HG03460 (cell line): ENCODE data around the gene CPEB4.

Source experiments
- ATAC-seq: cut with Tn5 transposase; IDR thresholded peaks from one replicate; pipeline ENCODE4 v1.9.1; 2021; ENCODE audit not compliant: unreplicated experiment

The CPEB4 gene

GRCh38 chr5:173858670-173859407 lies 29.3 kb upstream of the CPEB4 start:
- no peak for ATAC-seq

GRCh38 chr5:173859408-173860159 lies 28.6 kb upstream of the CPEB4 start:
- no peak for ATAC-seq

DNA sequence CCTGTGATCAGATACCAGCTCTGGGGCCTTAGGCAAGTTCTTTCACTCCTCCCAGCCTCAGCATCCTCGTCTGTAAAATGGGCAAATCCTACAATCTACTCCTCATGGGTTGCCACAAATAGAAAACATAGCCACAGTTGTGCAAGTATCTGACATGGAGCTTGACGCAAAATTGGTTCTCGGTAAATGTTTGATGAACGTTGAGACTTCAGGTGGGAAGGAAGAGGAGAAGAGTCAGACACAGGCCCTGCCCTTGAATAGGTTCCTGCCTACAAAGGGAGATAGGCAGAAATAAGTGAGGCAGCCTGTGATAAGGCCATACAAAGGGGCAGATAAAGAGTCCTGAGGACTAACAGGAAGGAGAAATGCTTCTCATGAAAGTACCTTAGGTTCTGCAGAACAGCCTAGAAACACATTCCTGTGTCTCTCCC lies 26.1 kb upstream of the CPEB4 start:
- ATAC-seq = no peak

GRCh38 chr5:173863359-173863758 lies 24.8 kb upstream of the CPEB4 start:
- no peak for ATAC-seq

GRCh38 chr5:173864126-173865050 lies 23.8 kb upstream of the CPEB4 start:
- no peak for ATAC-seq

DNA sequence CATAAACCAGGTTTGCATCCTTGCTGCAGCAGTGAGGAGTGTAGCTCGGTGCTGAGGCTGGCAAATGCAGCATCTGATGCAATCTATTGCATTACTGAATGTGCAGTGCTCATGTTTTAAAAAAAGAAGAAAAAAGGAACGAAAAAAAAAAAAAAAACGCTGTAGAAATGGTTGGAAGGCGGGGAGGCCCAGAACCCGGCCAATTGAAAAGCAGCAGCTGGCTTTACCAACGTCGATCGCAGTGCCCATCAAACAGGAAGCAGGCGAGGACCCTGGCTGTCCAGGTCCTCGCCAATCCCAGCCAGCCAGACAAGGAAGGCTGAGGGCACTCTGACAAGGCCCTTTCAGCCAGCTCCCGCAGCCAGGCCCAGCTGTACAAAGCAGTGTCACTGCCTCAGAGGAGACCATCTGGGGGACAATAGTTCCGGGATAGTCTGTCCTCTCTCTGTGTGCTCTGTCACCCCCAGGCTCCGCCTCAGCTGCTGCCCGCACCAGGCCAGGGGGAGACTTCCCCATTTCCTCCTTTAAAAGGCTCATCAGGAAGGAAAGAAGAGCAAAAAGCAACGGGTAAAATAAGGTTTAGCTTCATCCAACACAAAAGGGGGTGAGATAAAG lies 21.8 kb upstream of the CPEB4 start:
- no peak for ATAC-seq

DNA sequence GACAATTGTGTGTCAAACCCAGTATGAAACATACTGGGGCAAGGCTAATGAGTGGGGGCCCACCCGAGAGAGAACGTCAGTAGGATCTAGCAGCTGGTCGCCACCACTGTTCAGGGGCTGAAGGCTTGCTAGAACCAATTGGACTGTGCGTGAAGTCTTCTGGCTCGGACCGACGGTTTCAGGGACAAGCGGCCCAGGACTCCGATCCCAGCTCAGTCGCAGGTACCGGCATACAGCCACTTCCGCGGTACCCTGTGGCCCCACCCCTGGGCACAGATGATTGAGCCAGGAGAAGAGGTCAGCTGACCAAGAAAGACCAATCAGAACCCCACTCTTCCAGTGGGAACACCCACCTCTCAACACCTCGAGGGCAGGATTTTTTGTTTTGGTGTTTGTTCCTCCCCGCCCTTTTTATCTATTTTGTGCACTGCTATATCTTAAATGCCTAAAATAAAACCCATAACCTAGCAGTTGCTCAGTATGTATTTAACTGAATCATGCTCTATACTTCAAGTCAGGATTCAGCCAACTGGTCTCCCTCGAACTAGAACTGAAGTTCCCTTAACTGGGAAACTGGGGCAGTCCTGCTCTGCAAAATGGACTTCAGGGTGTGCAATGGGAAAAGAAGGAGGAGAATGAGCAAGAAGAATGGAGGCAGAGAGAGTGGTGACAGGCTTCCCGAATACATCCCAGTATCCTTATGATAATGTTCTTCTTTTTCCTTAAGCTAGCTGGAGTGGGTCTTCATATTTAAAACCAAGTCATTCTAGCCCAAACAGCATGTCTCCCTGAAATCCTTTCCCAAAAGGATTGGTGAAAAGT lies 21.1 kb upstream of the CPEB4 start:
- ATAC-seq = no peak

GRCh38 chr5:173868096-173868880 lies 19.9 kb upstream of the CPEB4 start:
- ATAC-seq = no peak

- no peak for ATAC-seq
Measured at GRCh38 chr5:173869316-173869715, 18.8 kb upstream of the CPEB4 start.

DNA sequence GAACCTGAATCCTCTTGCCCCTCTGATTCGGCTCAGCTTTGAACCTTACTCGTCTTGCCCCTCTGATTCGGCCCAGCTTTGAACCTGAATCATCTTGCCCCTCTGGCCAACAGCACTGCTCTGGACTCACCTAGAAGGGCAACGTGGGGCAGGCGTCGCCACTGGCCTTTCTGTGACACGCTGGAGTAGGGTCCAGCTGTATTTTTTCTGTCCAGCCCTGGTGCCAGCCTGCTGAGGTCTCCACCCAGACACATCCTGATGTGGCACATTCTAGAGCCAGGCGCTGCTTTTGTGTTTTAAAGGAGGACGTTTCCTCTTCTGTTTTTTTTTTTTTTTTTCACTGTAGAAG lies 15.2 kb upstream of the CPEB4 start:
- ATAC-seq = no peak

GRCh38 chr5:173873306-173873922 lies 14.7 kb upstream of the CPEB4 start:
- ATAC-seq = no peak

DNA sequence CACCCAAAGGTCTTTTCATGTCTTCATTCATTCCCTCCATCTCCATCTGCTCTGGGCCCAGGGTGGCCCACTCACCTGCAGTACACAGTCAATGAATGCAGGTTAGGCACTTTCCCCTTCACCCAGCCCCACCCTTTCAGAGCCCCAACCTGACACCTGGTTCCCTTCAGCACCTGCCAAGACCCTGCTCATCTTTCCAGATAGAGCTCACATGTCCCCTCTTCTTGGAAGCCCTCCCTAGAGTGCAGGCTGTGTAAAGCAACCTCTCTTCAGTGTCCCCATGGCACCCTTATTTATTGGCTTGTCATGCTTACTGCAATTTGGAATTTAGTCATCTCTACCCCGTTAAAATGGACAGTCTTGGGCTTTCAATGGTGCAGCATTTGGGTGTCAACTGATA lies 13.0 kb upstream of the CPEB4 start:
- no peak for ATAC-seq

DNA sequence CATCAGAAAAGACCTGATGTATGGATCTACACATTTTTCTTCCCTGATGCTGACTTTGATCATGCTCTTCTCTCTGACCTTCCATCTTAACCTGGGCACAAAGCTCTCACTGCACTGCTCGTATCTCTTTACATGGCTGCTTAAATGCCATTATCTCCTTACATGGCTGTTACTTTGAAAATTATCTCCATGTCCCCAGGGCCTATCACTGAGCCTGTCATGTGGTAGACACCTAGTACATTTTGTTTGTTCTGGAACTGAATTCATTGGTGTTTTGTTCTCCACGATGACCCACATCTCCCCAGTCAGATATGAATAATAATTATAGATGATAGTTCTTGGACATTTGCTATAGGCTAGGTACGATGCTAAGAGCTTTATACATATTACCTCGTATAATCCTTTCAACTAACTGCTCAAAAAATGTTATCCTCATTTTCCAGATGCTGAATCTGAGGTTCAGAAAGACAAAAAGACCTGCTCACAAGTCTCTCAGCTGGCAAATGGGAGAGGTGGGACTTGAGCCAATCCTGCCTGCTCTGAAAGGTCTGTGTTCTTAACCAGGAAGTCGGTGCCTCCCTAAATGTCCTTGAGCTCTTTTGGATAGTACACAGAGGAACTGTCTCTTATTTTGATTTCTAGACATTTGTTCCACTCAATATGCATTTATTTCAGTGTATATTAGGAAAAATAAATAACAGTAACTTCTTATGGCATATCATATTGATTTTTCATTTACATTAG lies 9.8 kb upstream of the CPEB4 start:
- ATAC-seq = no peak

DNA sequence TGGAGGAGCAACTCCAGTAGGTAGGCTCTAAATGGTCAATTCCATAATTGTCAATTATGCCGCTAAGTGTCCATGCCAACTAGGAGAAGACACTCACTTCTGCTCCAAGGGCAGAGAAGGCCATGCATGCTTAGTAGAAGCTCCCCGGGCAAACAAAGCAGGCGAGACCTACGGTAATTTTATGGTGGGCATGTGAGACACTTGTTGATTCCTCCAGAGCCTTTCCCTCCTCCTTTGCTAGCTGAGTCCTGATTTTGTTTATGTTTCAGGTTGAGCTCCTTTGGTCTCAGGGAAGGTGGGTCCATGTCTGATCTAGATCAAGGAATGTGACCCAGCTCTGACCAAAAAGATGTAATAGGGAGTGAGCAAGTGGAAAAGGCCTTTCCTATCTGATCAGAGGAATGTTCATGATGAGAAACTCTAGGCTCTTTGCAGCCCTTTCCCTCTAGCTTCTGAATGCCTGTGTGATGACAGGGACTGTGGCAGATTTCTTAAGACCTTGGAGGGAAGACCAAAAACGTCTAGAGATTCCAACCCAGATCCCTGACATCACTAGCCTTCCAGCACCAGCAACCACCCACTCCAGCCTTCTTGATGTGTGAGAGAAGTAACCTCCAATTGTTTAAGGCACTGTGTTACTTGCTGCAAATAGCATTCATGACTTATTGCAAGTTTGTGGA lies 7.7 kb upstream of the CPEB4 start:
- ATAC-seq = no peak

DNA sequence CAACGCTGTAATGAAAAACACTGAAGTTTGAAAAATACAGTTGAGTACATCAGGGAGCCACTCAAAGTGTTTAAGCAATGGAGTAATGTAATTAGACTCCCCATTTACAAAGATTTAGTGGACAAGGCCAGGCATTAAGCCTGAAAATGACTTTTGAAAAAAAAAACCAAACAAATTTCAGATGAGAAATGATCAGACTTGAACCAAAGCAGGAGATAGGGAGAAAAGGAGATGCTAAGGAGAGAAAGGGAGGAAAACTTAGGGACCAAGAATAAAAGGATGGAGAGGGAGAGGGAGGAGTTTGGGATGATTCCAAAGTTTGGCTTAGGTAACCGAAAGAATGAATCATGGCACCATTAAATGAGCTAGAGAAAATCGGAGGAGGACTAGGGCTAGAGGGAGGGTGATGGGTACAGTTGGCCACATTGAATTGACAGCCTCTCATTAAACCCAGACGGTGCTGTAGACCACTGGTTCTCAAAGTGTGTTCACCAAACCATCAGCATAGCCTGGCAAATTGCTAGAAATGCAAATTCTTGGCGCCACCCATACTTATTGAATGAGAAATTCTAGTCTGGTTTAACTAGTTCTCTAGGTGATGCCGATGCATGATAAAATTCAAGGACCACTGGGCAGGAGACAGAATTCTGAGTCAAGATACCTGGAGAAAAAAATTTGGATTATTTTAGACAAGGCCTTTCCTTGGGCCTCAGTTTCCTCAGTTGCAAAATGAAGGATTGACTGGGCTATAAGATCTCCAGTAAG lies 6.2 kb upstream of the CPEB4 start:
- no peak for ATAC-seq

- no peak for ATAC-seq
Measured at GRCh38 chr5:173882632-173883031, 5.5 kb upstream of the CPEB4 start.

DNA sequence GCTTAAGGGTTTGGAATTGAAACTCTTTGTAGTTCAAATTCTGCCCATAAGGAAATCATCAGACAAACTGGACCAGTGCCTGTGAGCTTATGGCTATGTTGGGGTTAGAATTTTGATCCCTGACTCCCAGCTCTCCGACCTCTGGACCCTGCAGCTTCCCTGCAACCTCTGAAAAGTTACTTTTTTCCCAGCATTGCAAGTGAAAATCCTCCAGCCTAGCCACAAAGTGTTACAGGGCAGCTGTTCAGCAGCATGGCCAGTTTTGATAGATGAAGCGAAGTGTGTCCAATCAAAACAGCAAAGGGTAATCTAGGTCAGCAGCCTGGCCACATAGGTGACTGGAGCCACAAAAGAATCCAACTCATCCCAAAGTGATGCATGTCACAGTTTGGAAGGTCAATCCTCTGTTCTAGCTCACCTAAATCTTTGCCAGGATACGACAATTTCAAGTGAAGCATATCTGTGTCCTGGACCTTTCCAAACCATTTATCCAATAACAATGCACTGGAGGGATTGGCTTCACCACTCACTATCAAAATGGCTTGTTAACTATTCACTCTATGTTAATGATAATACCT lies 4.7 kb upstream of the CPEB4 start:
- ATAC-seq = no peak
